Trophoblast cell (in vitro differentiated cells and primary cell): ENCODE measurements around the gene PHF21B.

Source experiments
- DNase-seq, 2 donors: peaks; one replicate each; pipeline ENCODE4 v3.0.0-alpha.2; 2016
- H2AFZ ChIP-seq: 2 replicates; pipeline ENCODE4 v1.6.1; 2013; ENCODE audit warnings: low read length, moderate library complexity, mild to moderate bottlenecking; ENCODE audit not compliant: insufficient read depth, poor library complexity
- H2AK5ac ChIP-seq: 2 replicates; pipeline ENCODE4 v1.6.1; 2013; ENCODE audit warnings: mild to moderate bottlenecking, low read length
- H2BK120ac ChIP-seq: 2 replicates; pipeline ENCODE4 v1.6.1; 2013; ENCODE audit warnings: low read length, mild to moderate bottlenecking, moderate library complexity; ENCODE audit not compliant: insufficient read depth, poor library complexity
- H2BK12ac ChIP-seq: 2 replicates; pipeline ENCODE4 v1.6.1; 2013; ENCODE audit warnings: mild to moderate bottlenecking, low read length, moderate library complexity
- H2BK5ac ChIP-seq: 2 replicates; pipeline ENCODE4 v1.6.1; 2013; ENCODE audit warnings: low read length, low read depth, moderate library complexity, mild to moderate bottlenecking; ENCODE audit not compliant: poor library complexity
- H3K14ac ChIP-seq: 2 replicates; pipeline ENCODE4 v1.6.1; 2013; ENCODE audit warnings: mild to moderate bottlenecking, low read length
- H3K18ac ChIP-seq: 2 replicates; pipeline ENCODE4 v1.6.1; 2013; ENCODE audit warnings: mild to moderate bottlenecking, low read length
- H3K23ac ChIP-seq: 2 replicates; pipeline ENCODE4 v1.6.1; 2013; ENCODE audit warnings: low read length
- H3K27ac ChIP-seq: 2 replicates; pipeline ENCODE4 v1.5.1; 2013; ENCODE audit warnings: low read depth, mild to moderate bottlenecking, inconsistent platforms, low read length, moderate library complexity
- H3K27me3 ChIP-seq: 2 replicates; pipeline ENCODE4 v1.6.1; 2013; ENCODE audit warnings: inconsistent platforms, mild to moderate bottlenecking, low read length, moderate library complexity; ENCODE audit not compliant: insufficient read depth
- H3K36me3 ChIP-seq, 2 experiments: 1 replicate in 1 of 2; 2 replicates in 1 of 2; pipeline ENCODE4 v1.6.1; 2013; ENCODE audit warnings: low read length in 2 of 2, mild to moderate bottlenecking in 2 of 2, moderate library complexity in 1 of 2; ENCODE audit not compliant: insufficient read depth in 2 of 2, control insufficient read depth in 1 of 2
- H3K4ac ChIP-seq: 2 replicates; pipeline ENCODE4 v1.6.1; 2013; ENCODE audit warnings: low read depth, mild to moderate bottlenecking, low read length, moderate library complexity
- H3K4me1 ChIP-seq, 2 experiments: 1 replicate in 1 of 2; 2 replicates in 1 of 2; pipeline ENCODE4 v1.6.1; 2013; ENCODE audit warnings: low read length in 2 of 2, mild to moderate bottlenecking in 2 of 2, moderate library complexity in 1 of 2; ENCODE audit not compliant: insufficient read depth in 2 of 2, control insufficient read depth in 1 of 2
- H3K4me2 ChIP-seq: 2 replicates; pipeline ENCODE4 v1.6.1; 2013; ENCODE audit warnings: inconsistent platforms, mild to moderate bottlenecking, low read length, moderate library complexity
- H3K4me3 ChIP-seq: 2 replicates; pipeline ENCODE4 v1.5.1; 2013; ENCODE audit warnings: mild to moderate bottlenecking, low read depth, low read length, inconsistent platforms
- H3K79me1 ChIP-seq: one replicate; pipeline ENCODE4 v1.6.1; 2013; ENCODE audit warnings: low read length
- H3K79me2 ChIP-seq: 2 replicates; pipeline ENCODE4 v1.6.1; 2013; ENCODE audit warnings: low read length, mild to moderate bottlenecking; ENCODE audit not compliant: control insufficient read depth, insufficient read depth, poor library complexity
- H3K9ac ChIP-seq: 2 replicates; pipeline ENCODE4 v1.6.1; 2013; ENCODE audit warnings: mild to moderate bottlenecking, low read length
- H3K9me3 ChIP-seq: 2 replicates; pipeline ENCODE4 v1.6.1; 2013; ENCODE audit warnings: low read depth, mild to moderate bottlenecking, control low read depth, inconsistent platforms, low read length; ENCODE audit not compliant: insufficient read depth
- H4K12ac ChIP-seq: 2 replicates; pipeline ENCODE4 v1.6.1; 2013; ENCODE audit warnings: low read depth, mild to moderate bottlenecking, low read length, moderate library complexity
- H4K8ac ChIP-seq: 2 replicates; pipeline ENCODE4 v1.6.1; 2013; ENCODE audit warnings: low read depth, mild to moderate bottlenecking, low read length, moderate library complexity
- H4K91ac ChIP-seq: one replicate; pipeline ENCODE4 v1.6.1; 2013; ENCODE audit warnings: low read depth, mild to moderate bottlenecking, low read length, moderate library complexity
- WGBS: extraction: QIAGEN DNeasy Blood & Tissue Kit; methylation state at CpG from one replicate; pipeline ENCODE4 v1.1.7; 2013; ENCODE audit warnings: missing lambda C conversion rate; ENCODE audit not compliant: insufficient read length, insufficient coverage; ENCODE audit errors: extremely low coverage; 5-methylcytosine and 5-hydroxymethylcytosine counted together

The PHF21B gene

GRCh38 chr22:44942056-44942455 is 67.7 kb downstream of the PHF21B start:
- Histone ChIP-seq H2AK5ac (no peak overlapping the region), H2BK12ac (no peak overlapping the region), H3K27ac (no peak overlapping the region), H3K4me3 (no peak overlapping the region), H4K8ac (no peak overlapping the region), H2AFZ (no peak overlapping the region), H4K91ac (no peak overlapping the region), H4K12ac (no peak overlapping the region), H3K4me2 (no peak overlapping the region), H3K9me3 (no peaks in the 10 kb centered on the region), H3K9ac (no peak overlapping the region), H3K4ac (no peak overlapping the region), H2BK5ac (no peak overlapping the region), H3K79me2 (no peaks in the 10 kb centered on the region), H3K79me1 (no peaks in the 10 kb centered on the region), H3K18ac (no peak overlapping the region), H3K23ac (no peak overlapping the region), H3K14ac (no peak overlapping the region), H3K27me3 (no peaks in the 10 kb centered on the region), H3K4me1 (peaks cover 0 to 6% of the 10 kb centered on the region in 2 experiments), H2BK120ac (no peak overlapping the region), H3K36me3 (no peaks in the 10 kb centered on the region)
- DNase-seq: no peak
- whole genome bisulfite sequencing: no CpG with 5 or more reads among the region's 7 CpGs

- Histone ChIP-seq H3K14ac (no peak overlapping the region), H4K91ac (no peak overlapping the region), H3K79me2 (no peaks in the 10 kb centered on the region), H3K9ac (no peak overlapping the region), H3K36me3 (no peaks in the 10 kb centered on the region), H2BK5ac (no peak overlapping the region), H3K79me1 (no peaks in the 10 kb centered on the region), H4K8ac (no peak overlapping the region), H3K23ac (no peak overlapping the region), H3K4me1 (peaks cover 0 to 6% of the 10 kb centered on the region in 2 experiments), H3K4ac (no peak overlapping the region), H2BK120ac (no peak overlapping the region), H4K12ac (no peak overlapping the region), H3K4me3 (peak overlapping the region; percentile 16), H3K27me3 (no peaks in the 10 kb centered on the region), H3K27ac (no peak overlapping the region), H3K18ac (no peak overlapping the region), H3K9me3 (no peaks in the 10 kb centered on the region), H3K4me2 (no peak overlapping the region), H2AFZ (no peak overlapping the region), H2BK12ac (no peak overlapping the region), H2AK5ac (no peak overlapping the region)
- no CpG with 5 or more reads among the region's 15 CpGs for WGBS
- DNase-seq: no peak
Measured at GRCh38 chr22:44941207-44941606, 68.6 kb downstream of the PHF21B start.

GRCh38 chr22:44940130-44940529 is 69.7 kb downstream of the PHF21B start:
- Histone ChIP-seq H3K27ac (no peak overlapping the region), H2AFZ (no peak overlapping the region), H4K91ac (no peak overlapping the region), H3K36me3 (no peaks in the 10 kb centered on the region), H3K4me3 (no peak overlapping the region), H2BK5ac (no peak overlapping the region), H4K12ac (no peak overlapping the region), H3K4me2 (no peak overlapping the region), H3K79me1 (no peaks in the 10 kb centered on the region), H3K14ac (no peak overlapping the region), H2BK120ac (no peak overlapping the region), H3K18ac (no peak overlapping the region), H3K9ac (no peak overlapping the region), H3K4me1 (peaks cover 0 to 6% of the 10 kb centered on the region in 2 experiments), H3K79me2 (no peaks in the 10 kb centered on the region), H3K23ac (no peak overlapping the region), H3K4ac (no peak overlapping the region), H4K8ac (no peak overlapping the region), H3K27me3 (no peaks in the 10 kb centered on the region), H2AK5ac (no peak overlapping the region), H3K9me3 (no peaks in the 10 kb centered on the region), H2BK12ac (no peak overlapping the region)
- DNase-seq: no peak
- no CpG with 5 or more reads among the region's 11 CpGs for WGBS

GRCh38 chr22:44939451-44939850 is 70.4 kb downstream of the PHF21B start:
- H2AK5ac ChIP-seq: no peak overlapping the region
- no peak overlapping the region for H2BK5ac ChIP-seq
- H3K36me3 ChIP-seq: no peaks in the 10 kb centered on the region
- H3K4me1 ChIP-seq: peaks cover 0 to 6% of the 10 kb centered on the region in 2 experiments
- H2AFZ ChIP-seq: no peak overlapping the region
- H4K8ac ChIP-seq: no peak overlapping the region
- H2BK12ac ChIP-seq: no peak overlapping the region
- no peak for DNase-seq
- H3K4me2 ChIP-seq: no peak overlapping the region
- no peak overlapping the region for H3K4me3 ChIP-seq
- no peaks in the 10 kb centered on the region for H3K27me3 ChIP-seq
- H3K14ac ChIP-seq: no peak overlapping the region
- no peaks in the 10 kb centered on the region for H3K9me3 ChIP-seq
- no peak overlapping the region for H2BK120ac ChIP-seq
- H3K27ac ChIP-seq: no peak overlapping the region
- no peak overlapping the region for H3K23ac ChIP-seq
- no peak overlapping the region for H4K91ac ChIP-seq
- no peak overlapping the region for H3K4ac ChIP-seq
- no peak overlapping the region for H3K18ac ChIP-seq
- H3K9ac ChIP-seq: no peak overlapping the region
- H3K79me2 ChIP-seq: no peaks in the 10 kb centered on the region
- H4K12ac ChIP-seq: no peak overlapping the region
- H3K79me1 ChIP-seq: no peaks in the 10 kb centered on the region
- no CpG with 5 or more reads among the region's 11 CpGs for WGBS
